Mucosa of descending colon (tissue), 3 donors: ENCODE measurements around the gene C4A. TPM values are rescaled to one million over a fixed set of nuclear protein-coding genes. Genes with fewer than 3 reads are reported as not detected.

Source experiments
- ATAC-seq: fragments of 200-7000 bp; cut with Tn5 transposase; one replicate; pipeline ENCODE4 v1.9.1; 2020; ENCODE audit warnings: mild to moderate bottlenecking, moderate library complexity
- DNase-seq, 3 donors: peaks; one replicate each; pipeline ENCODE4 v3.0.0-alpha.2; 2020
- H3K36me3 ChIP-seq: fragments of 200-600 bp; one replicate; pipeline ENCODE4 v1.8.0; 2021; ENCODE audit warnings: low read depth, mild to moderate bottlenecking
- H3K4me1 ChIP-seq: fragments of 200-600 bp; one replicate; pipeline ENCODE4 v1.8.0; 2021; ENCODE audit warnings: low read depth, mild to moderate bottlenecking
- H3K4me3 ChIP-seq: fragments of 200-600 bp; one replicate; pipeline ENCODE4 v1.8.0; 2021; ENCODE audit warnings: mild to moderate bottlenecking
- H3K9me3 ChIP-seq: fragments of 200-600 bp; one replicate; pipeline ENCODE4 v1.8.0; 2021; ENCODE audit warnings: mild to moderate bottlenecking
- intact Hi-C, 2 donors: fragments of 100-400 bp; cut with DNase I in 1 of 2; cut with micrococcal nuclease in 1 of 2; formaldehyde crosslinking; loops; one replicate each; pipeline versions ENCODE4 v1.11.0 to v1.11.1; 2022; cut with DNase I, micrococcal nuclease
- microRNA-seq: library from miRNA; unstranded; fragments of <30 nt; microRNA quantifications from one replicate; pipeline ENCODE4, GENCODE V29; 2019
- total RNA-seq, 3 donors: library from RNA; stranded (reverse); fragmentation: NEBNext Ultra II Directional in 2 of 3; extraction: Animal tissue kit (Norgen Biotek cat#: 25700) in 2 of 3; gene quantifications; one replicate each; pipeline versions ENCODE4 v1.2.1 to v1.2.4, GENCODE V29; 2021 to 2023
- TF ChIP-seq, protein P1 (sequence below): fragments of 200-600 bp; IDR thresholded peaks from one replicate; pipeline ENCODE4 v1.8.0; 2022; ENCODE audit warnings: antibody characterized with exemption, mild to moderate bottlenecking
- donor health status: DM: no; HTN: no; CAD: no; lungs with moderate emphysema.
- donor health status: DM: no; HTN: no; CAD: no.
- donor health status: DM: no; HTN: yes; CAD: no.

C4A gene
- total RNA-seq, 3 donors from 2014 or later: 10.2 to 203 (median 56.0) TPM

DNA sequence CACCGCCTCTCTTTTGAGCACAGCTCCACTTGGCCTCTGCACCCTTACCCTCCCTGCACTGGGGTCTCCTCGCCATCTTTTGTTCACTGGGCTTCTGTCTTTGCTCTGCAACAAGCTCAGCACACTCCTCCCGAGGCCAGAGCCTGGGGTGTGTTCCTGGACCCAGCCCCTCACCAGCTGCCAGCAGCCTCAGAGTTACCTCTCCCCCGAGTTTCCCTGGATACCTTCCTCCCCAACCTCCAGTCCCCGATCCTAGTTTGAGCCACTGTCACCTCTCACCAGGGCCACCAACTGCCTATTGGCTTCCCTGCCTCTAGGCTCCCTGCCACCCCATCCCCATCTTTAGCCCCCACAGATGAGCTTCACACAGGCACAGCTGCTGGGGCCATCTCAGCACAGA, 68.7 kb downstream of the C4A start:
- Histone ChIP-seq H3K4me3 (no peak overlapping the region), H3K36me3 (no peaks in the 10 kb centered on the region), H3K9me3 (no peaks in the 10 kb centered on the region), H3K4me1 (peaks cover 3% of the 10 kb centered on the region)
- DNase-seq (no peak), ATAC-seq (no peak)
- TF ChIP-seq, protein P1, sequence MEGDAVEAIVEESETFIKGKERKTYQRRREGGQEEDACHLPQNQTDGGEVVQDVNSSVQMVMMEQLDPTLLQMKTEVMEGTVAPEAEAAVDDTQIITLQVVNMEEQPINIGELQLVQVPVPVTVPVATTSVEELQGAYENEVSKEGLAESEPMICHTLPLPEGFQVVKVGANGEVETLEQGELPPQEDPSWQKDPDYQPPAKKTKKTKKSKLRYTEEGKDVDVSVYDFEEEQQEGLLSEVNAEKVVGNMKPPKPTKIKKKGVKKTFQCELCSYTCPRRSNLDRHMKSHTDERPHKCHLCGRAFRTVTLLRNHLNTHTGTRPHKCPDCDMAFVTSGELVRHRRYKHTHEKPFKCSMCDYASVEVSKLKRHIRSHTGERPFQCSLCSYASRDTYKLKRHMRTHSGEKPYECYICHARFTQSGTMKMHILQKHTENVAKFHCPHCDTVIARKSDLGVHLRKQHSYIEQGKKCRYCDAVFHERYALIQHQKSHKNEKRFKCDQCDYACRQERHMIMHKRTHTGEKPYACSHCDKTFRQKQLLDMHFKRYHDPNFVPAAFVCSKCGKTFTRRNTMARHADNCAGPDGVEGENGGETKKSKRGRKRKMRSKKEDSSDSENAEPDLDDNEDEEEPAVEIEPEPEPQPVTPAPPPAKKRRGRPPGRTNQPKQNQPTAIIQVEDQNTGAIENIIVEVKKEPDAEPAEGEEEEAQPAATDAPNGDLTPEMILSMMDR: no peak
- intact Hi-C loops: no loop called here

Small RNAs within 50 kb of the gene (microRNA-seq; reads per million reads assigned to microRNA genes)
- 0.70 reads per million for gene MIR1236

Other genes starting within 250 kb of the C4A start
- gene CLIC1, start 245.5 kb upstream of the C4A start, total RNA-seq: 100 to 1,000 TPM; 269 to 555 (median 441) TPM
- gene MSH5, start 242.1 kb upstream of the C4A start, total RNA-seq: 10 to 100 TPM; 14.1 to 29.9 (median 29.7) TPM
- gene SAPCD1, start 219.4 kb upstream of the C4A start, total RNA-seq: 1 to 10 TPM; 2.5 to 9.6 (median 4.3) TPM
- gene VWA7, start 204.7 kb upstream of the C4A start, total RNA-seq: 1 to 10 TPM; 5.9 to 8.2 (median 6.9) TPM
- gene VARS1, start 186.3 kb upstream of the C4A start, total RNA-seq: 10 to 100 TPM; 41.7 to 65.8 (median 45.0) TPM
- gene LSM2, start 175.1 kb upstream of the C4A start, total RNA-seq: 10 to 100 TPM; 21.7 to 35.5 (median 33.8) TPM
- gene HSPA1L, start 166.8 kb upstream of the C4A start, total RNA-seq: 1 to 10 TPM; 1.2 to 3.4 (median 1.3) TPM
- 100 to 1,000 TPM in 2 of 3 donors, 10 to 100 TPM in 1; 73.6 to 274 (median 107) TPM for gene HSPA1A, start 166.5 kb upstream of the C4A start, total RNA-seq
- gene HSPA1B, start 154.3 kb upstream of the C4A start, total RNA-seq: 100 to 1,000 TPM; 172 to 254 (median 200) TPM
- gene NEU1, start 119.2 kb upstream of the C4A start, total RNA-seq: 10 to 100 TPM; 44.0 to 65.7 (median 45.0) TPM
- gene SLC44A4, start 103.1 kb upstream of the C4A start, total RNA-seq: 100 to 1,000 TPM; 332 to 795 (median 740) TPM
- gene EHMT2, start 84.4 kb upstream of the C4A start, total RNA-seq: 10 to 100 TPM; 29.6 to 50.1 (median 36.4) TPM
- 1 to 10 TPM; 2.3 to 6.2 (median 3.4) TPM for gene ZBTB12, start 80.0 kb upstream of the C4A start, total RNA-seq
- gene C2, start 54.3 kb upstream of the C4A start, total RNA-seq: 10 to 100 TPM in 2 of 3 donors, 1 to 10 TPM in 1; 5.5 to 33.7 (median 17.9) TPM
- gene CFB, start 36.0 kb upstream of the C4A start, total RNA-seq: 100 to 1,000 TPM in 1 of 3 donors, 10 to 100 TPM in 2; 34.5 to 178 (median 40.4) TPM
- gene NELFE, start 23.1 kb upstream of the C4A start, total RNA-seq: 10 to 100 TPM; 44.9 to 52.4 (median 51.8) TPM
- gene SKIC2, start 22.9 kb upstream of the C4A start, total RNA-seq: 10 to 100 TPM; 58.6 to 87.2 (median 81.2) TPM
- gene DXO, start 9.9 kb upstream of the C4A start, total RNA-seq: 10 to 100 TPM; 12.4 to 18.1 (median 15.8) TPM
- 100 to 1,000 TPM in 1 of 3 donors, 10 to 100 TPM in 1, 1 to 10 TPM in 1; 9.2 to 175 (median 51.0) TPM for gene C4B, start 32.7 kb downstream of the C4A start, total RNA-seq
- 1 to 10 TPM in 1 of 3 donors, under 1 TPM in 2; 0.93 to 2.1 (median 0.94) TPM for gene CYP21A2, start 56.4 kb downstream of the C4A start, total RNA-seq
- gene TNXB, start 127.3 kb downstream of the C4A start, total RNA-seq: 10 to 100 TPM; 20.1 to 87.0 (median 36.9) TPM
- 100 to 1,000 TPM in 1 of 3 donors, 10 to 100 TPM in 2; 79.9 to 121 (median 97.4) TPM for gene ATF6B, start 146.2 kb downstream of the C4A start, total RNA-seq
- gene FKBPL, start 148.2 kb downstream of the C4A start, total RNA-seq: 1 to 10 TPM; 5.0 to 6.8 (median 5.3) TPM
- gene PRRT1, start 169.9 kb downstream of the C4A start, total RNA-seq: 1 to 10 TPM in 2 of 3 donors, under 1 TPM in 1; 0.96 to 6.6 (median 2.0) TPM
- 10 to 100 TPM; 16.8 to 37.2 (median 34.4) TPM for gene PPT2, start 172.1 kb downstream of the C4A start, total RNA-seq
- 10 to 100 TPM; 16.9 to 32.1 (median 21.5) TPM for gene EGFL8, start 182.5 kb downstream of the C4A start, total RNA-seq
- 10 to 100 TPM; 49.0 to 60.1 (median 56.2) TPM for gene AGPAT1, start 194.0 kb downstream of the C4A start, total RNA-seq
- gene RNF5, start 196.3 kb downstream of the C4A start, total RNA-seq: 100 to 1,000 TPM in 1 of 3 donors, 10 to 100 TPM in 2; 79.0 to 114 (median 85.0) TPM
- gene AGER, start 202.2 kb downstream of the C4A start, total RNA-seq: 1 to 10 TPM; 5.3 to 8.1 (median 6.3) TPM
- gene PBX2, start 208.1 kb downstream of the C4A start, total RNA-seq: 10 to 100 TPM; 49.4 to 97.7 (median 53.9) TPM
- gene GPSM3, start 210.6 kb downstream of the C4A start, total RNA-seq: 10 to 100 TPM in 1 of 3 donors, 1 to 10 TPM in 2; 6.6 to 14.7 (median 9.9) TPM
- gene NOTCH4, start 242.0 kb downstream of the C4A start, total RNA-seq: 10 to 100 TPM in 1 of 3 donors, 1 to 10 TPM in 2; 1.5 to 10.5 (median 4.0) TPM